HG02938 (cell line): ENCODE results near the gene COL6A3.

Source experiments
- ATAC-seq: cut with Tn5 transposase; IDR thresholded peaks from one replicate; pipeline ENCODE4 v1.9.1; 2021; ENCODE audit warnings: mild to moderate bottlenecking, moderate library complexity; ENCODE audit not compliant: unreplicated experiment

COL6A3 gene

GRCh38 chr2:237441605-237442274 is 27.8 kb upstream of the COL6A3 start:
- ATAC-seq = no peak

- no peak for ATAC-seq
These were observed 26.9 kb upstream of the COL6A3 start for GRCh38 chr2:237440819-237441281.

GRCh38 chr2:237438080-237438940 is 24.3 kb upstream of the COL6A3 start:
- no peak for ATAC-seq

GRCh38 chr2:237437566-237437965 is 23.6 kb upstream of the COL6A3 start:
- no peak for ATAC-seq

- ATAC-seq = no peak
These were observed 22.1 kb upstream of the COL6A3 start for GRCh38 chr2:237435844-237436587.

GRCh38 chr2:237434866-237435311 is 20.9 kb upstream of the COL6A3 start:
- no peak for ATAC-seq

- no peak for ATAC-seq
These were observed 20.1 kb upstream of the COL6A3 start for GRCh38 chr2:237433920-237434676.

- no peak for ATAC-seq
These were observed 18.6 kb upstream of the COL6A3 start for GRCh38 chr2:237432484-237433092.

GRCh38 chr2:237431837-237432236 is 17.9 kb upstream of the COL6A3 start:
- ATAC-seq = no peak

GRCh38 chr2:237431372-237431771 is 17.4 kb upstream of the COL6A3 start:
- ATAC-seq = no peak

- ATAC-seq = no peak
These were observed 16.9 kb upstream of the COL6A3 start for GRCh38 chr2:237430861-237431260.

GRCh38 chr2:237429753-237430152 is 15.8 kb upstream of the COL6A3 start:
- no peak for ATAC-seq

- ATAC-seq = no peak
These were observed 14.0 kb upstream of the COL6A3 start for GRCh38 chr2:237427769-237428506.

GRCh38 chr2:237426517-237426916 is 12.6 kb upstream of the COL6A3 start:
- ATAC-seq = no peak

- ATAC-seq = no peak
These were observed 11.4 kb upstream of the COL6A3 start for GRCh38 chr2:237425320-237425719.

GRCh38 chr2:237424544-237424943 is 10.6 kb upstream of the COL6A3 start:
- ATAC-seq = no peak

- no peak for ATAC-seq
These were observed 9.9 kb upstream of the COL6A3 start for GRCh38 chr2:237423891-237424290.

- ATAC-seq = no peak
These were observed 8.3 kb upstream of the COL6A3 start for GRCh38 chr2:237422309-237422708.

- no peak for ATAC-seq
These were observed 7.7 kb upstream of the COL6A3 start for GRCh38 chr2:237421542-237422116.
